ENCODE data around the gene INPP5D.

DNA sequence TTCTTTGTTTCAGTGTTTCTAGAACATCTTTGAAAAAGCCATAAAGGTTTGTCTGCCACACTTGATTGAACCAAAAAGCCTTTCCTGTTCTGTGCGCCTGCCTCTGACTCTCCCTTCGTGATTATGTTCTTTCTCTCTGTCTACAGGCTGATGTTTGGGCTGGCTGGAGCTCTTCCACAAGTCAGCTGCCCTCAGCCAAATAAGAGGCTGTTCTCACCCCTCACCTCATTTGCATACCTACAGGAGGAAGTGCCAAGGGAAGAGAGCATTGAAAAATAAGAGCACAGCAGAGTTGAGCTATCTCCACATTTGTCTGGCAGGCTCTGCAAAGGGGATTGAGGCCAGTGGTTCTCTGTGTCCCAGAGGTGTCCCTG lies 15.8 kb downstream of the INPP5D start:
- TF ChIP-seq JUND (IDR thresholded peaks at IDR 0.05) = no peak
- no peak for TF ChIP-seq TAF1 (IDR thresholded peaks at IDR 0.05; ENCODE audit: borderline replicate concordance, low read depth, low read length)
- TF ChIP-seq, protein P1, sequence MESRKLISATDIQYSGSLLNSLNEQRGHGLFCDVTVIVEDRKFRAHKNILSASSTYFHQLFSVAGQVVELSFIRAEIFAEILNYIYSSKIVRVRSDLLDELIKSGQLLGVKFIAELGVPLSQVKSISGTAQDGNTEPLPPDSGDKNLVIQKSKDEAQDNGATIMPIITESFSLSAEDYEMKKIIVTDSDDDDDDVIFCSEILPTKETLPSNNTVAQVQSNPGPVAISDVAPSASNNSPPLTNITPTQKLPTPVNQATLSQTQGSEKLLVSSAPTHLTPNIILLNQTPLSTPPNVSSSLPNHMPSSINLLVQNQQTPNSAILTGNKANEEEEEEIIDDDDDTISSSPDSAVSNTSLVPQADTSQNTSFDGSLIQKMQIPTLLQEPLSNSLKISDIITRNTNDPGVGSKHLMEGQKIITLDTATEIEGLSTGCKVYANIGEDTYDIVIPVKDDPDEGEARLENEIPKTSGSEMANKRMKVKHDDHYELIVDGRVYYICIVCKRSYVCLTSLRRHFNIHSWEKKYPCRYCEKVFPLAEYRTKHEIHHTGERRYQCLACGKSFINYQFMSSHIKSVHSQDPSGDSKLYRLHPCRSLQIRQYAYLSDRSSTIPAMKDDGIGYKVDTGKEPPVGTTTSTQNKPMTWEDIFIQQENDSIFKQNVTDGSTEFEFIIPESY (IDR thresholded peaks at IDR 0.05; ENCODE audit: borderline replicate concordance, low read depth) = no peak
- TF ChIP-seq, protein P2, sequence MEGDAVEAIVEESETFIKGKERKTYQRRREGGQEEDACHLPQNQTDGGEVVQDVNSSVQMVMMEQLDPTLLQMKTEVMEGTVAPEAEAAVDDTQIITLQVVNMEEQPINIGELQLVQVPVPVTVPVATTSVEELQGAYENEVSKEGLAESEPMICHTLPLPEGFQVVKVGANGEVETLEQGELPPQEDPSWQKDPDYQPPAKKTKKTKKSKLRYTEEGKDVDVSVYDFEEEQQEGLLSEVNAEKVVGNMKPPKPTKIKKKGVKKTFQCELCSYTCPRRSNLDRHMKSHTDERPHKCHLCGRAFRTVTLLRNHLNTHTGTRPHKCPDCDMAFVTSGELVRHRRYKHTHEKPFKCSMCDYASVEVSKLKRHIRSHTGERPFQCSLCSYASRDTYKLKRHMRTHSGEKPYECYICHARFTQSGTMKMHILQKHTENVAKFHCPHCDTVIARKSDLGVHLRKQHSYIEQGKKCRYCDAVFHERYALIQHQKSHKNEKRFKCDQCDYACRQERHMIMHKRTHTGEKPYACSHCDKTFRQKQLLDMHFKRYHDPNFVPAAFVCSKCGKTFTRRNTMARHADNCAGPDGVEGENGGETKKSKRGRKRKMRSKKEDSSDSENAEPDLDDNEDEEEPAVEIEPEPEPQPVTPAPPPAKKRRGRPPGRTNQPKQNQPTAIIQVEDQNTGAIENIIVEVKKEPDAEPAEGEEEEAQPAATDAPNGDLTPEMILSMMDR (IDR thresholded peaks at IDR 0.05) = no peak
- no peak for TF ChIP-seq TCF12 (IDR thresholded peaks at IDR 0.05)
- TF ChIP-seq, protein P3, sequence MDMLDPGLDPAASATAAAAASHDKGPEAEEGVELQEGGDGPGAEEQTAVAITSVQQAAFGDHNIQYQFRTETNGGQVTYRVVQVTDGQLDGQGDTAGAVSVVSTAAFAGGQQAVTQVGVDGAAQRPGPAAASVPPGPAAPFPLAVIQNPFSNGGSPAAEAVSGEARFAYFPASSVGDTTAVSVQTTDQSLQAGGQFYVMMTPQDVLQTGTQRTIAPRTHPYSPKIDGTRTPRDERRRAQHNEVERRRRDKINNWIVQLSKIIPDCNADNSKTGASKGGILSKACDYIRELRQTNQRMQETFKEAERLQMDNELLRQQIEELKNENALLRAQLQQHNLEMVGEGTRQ (IDR thresholded peaks at IDR 0.05; ENCODE audit: borderline replicate concordance, low read depth, low read length) = no peak
